Mesothelial cell of epicardium (in vitro differentiated cells): Measurements from ENCODE around the gene SORCS1. TPM values are rescaled to one million over a fixed set of nuclear protein-coding genes. Genes with fewer than 3 reads are reported as not detected.

ENCODE experiments used
- DNase-seq, 2 experiments: peaks; one replicate each; pipeline ENCODE4 v3.0.0; 2021; ENCODE audit warnings: low spot score in 2 of 2; ENCODE audit not compliant: unreplicated experiment in 2 of 2
- H3K27ac Mint-ChIP-seq: 2 replicates; pipeline ENCODE4 v1.8.0; 2021; ENCODE audit warnings: mixed read lengths
- H3K27me3 Mint-ChIP-seq: 2 replicates; pipeline ENCODE4 v1.8.0; 2021; ENCODE audit warnings: low read depth, mixed read lengths
- H3K36me3 Mint-ChIP-seq: 2 replicates; pipeline ENCODE4 v1.8.0; 2021; ENCODE audit warnings: mixed read lengths
- H3K4me1 Mint-ChIP-seq: 2 replicates; pipeline ENCODE4 v1.8.0; 2021; ENCODE audit warnings: mixed read lengths
- H3K4me3 Mint-ChIP-seq: 2 replicates; pipeline ENCODE4 v1.8.0; 2021; ENCODE audit warnings: mild to moderate bottlenecking, moderate library complexity, mixed read lengths
- H3K9me3 Mint-ChIP-seq: 2 replicates; pipeline ENCODE4 v1.8.0; 2021; ENCODE audit warnings: mixed read lengths
- CTCF ChIP-seq: fragments of 200-600 bp; sonication (generic); IDR thresholded peaks from one replicate; pipeline ENCODE4 v1.5.0; 2021; ENCODE audit warnings: antibody characterized with exemption; ENCODE audit not compliant: unreplicated experiment
- total RNA-seq: library from RNA; stranded (reverse); gene quantifications from 3 replicates; pipeline ENCODE4 v1.2.1, GENCODE V29; 2021

SORCS1 gene
- total RNA-seq, 1 donor from 2014 or later: 0.78 TPM

- no peak for DNase-seq
- Mint-ChIP-seq H3K4me1 (no peaks in the 10 kb centered on the region), H3K36me3 (no peaks in the 10 kb centered on the region), H3K4me3 (no peak overlapping the region), H3K27me3 (peaks cover 2% of the 10 kb centered on the region), H3K27ac (no peak overlapping the region), H3K9me3 (peaks cover 4% of the 10 kb centered on the region)
- TF ChIP-seq CTCF: no peak
These were observed 214.6 kb downstream of the SORCS1 start for GRCh38 chr10:106949680-106950478.

DNA sequence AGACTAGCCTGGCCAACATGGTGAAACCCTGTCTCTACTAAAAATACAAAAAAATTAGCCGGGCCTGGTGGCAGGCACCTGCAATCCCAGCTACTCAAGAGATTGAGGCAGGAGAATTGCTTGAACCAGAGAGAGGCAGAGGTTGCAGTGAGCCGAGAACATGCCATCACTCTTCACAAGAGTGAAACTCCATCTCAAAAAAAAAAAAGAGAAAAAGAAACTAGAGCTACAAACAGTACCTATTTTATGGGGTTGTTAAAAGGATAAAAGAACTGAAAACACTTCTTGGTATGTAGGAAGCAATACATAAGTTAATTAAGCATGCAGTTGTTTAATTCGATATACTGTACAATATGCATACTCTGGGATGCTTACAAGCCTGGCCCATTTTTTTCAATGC is 216.9 kb downstream of the SORCS1 start:
- Mint-ChIP-seq H3K36me3 (no peaks in the 10 kb centered on the region), H3K9me3 (peaks cover 4% of the 10 kb centered on the region), H3K27me3 (peaks cover 2% of the 10 kb centered on the region), H3K4me3 (no peak overlapping the region), H3K27ac (no peak overlapping the region), H3K4me1 (no peaks in the 10 kb centered on the region)
- no peak for TF ChIP-seq CTCF
- DNase-seq: no peak

DNA sequence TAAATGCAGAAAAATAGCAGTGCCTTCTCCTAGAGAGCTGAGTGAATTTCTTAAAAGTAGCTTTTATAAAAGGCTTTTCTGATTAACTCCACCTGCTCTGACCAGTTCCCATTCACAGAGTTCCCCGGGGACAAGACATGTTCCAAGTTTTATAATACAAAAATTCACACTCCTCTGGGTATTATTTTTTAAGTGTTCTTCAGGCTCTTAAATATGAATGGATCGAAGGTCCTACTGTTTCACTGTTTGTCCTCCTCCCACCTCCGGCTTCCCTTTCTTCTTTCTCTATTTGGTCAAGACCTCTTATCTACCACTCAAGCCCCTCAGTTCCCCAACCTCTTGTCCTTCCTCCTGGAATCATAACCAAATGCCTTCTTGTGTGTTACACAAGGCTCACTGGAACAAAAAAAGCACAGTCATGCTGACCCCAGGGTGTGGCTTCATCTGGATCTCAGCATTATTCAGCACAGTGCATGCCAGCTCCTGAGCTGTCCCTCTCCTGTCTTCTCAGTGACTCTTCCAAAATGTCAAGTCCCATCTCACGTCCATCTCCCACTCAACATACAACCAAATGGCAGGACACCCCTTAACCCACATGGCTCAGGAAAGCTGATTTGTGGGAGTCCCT is 222.4 kb downstream of the SORCS1 start:
- H3K36me3 Mint-ChIP-seq: no peaks in the 10 kb centered on the region
- TF ChIP-seq CTCF: no peak
- H3K27ac Mint-ChIP-seq: no peak overlapping the region
- DNase-seq: no peak
- H3K27me3 Mint-ChIP-seq: peaks cover 2% of the 10 kb centered on the region
- H3K4me1 Mint-ChIP-seq: peaks cover 3% of the 10 kb centered on the region
- H3K4me3 Mint-ChIP-seq: no peak overlapping the region
- no peaks in the 10 kb centered on the region for H3K9me3 Mint-ChIP-seq

- no peak for DNase-seq
- no peaks in the 10 kb centered on the region for H3K36me3 Mint-ChIP-seq
- no peak overlapping the region for H3K27ac Mint-ChIP-seq
- no peak overlapping the region for H3K4me3 Mint-ChIP-seq
- peaks cover 3% of the 10 kb centered on the region for H3K4me1 Mint-ChIP-seq
- TF ChIP-seq CTCF: no peak
- H3K9me3 Mint-ChIP-seq: no peaks in the 10 kb centered on the region
- H3K27me3 Mint-ChIP-seq: peaks cover 2% of the 10 kb centered on the region
These were observed 223.0 kb downstream of the SORCS1 start for GRCh38 chr10:106941297-106942034.

- Mint-ChIP-seq H3K4me3 (no peak overlapping the region), H3K9me3 (no peaks in the 10 kb centered on the region), H3K27ac (no peak overlapping the region), H3K36me3 (no peaks in the 10 kb centered on the region), H3K4me1 (peaks cover 3% of the 10 kb centered on the region), H3K27me3 (no peaks in the 10 kb centered on the region)
- no peak for DNase-seq
- TF ChIP-seq CTCF: no peak
These were observed 226.0 kb downstream of the SORCS1 start for GRCh38 chr10:106938513-106938912.
